Body of pancreas (tissue), 4 donors: ENCODE data around the gene FAM229A.
"Not testable (repeated sequence)": the region's sequence is repeated elsewhere in the genome, so short reads cannot be mapped to it uniquely, and the experiment has no call there.

Experiments
- POLR2A ChIP-seq, 3 donors: fragments of 450-650 bp; IDR thresholded peaks; one replicate each; pipeline ENCODE4 v1.6.1; 2016; ENCODE audit warnings: antibody characterized with exemption in 3 of 3, mild to moderate bottlenecking in 2 of 3
- TF ChIP-seq, protein P1 (sequence below), 7 experiments: fragments of 450-650 bp in 4 of 7; fragments of 200-600 bp in 3 of 7; sonication (generic) in 3 of 7; IDR thresholded peaks; one replicate each; pipeline ENCODE4 v1.5.1; 2016 to 2019; ENCODE audit warnings: antibody characterized with exemption in 7 of 7

DNA sequence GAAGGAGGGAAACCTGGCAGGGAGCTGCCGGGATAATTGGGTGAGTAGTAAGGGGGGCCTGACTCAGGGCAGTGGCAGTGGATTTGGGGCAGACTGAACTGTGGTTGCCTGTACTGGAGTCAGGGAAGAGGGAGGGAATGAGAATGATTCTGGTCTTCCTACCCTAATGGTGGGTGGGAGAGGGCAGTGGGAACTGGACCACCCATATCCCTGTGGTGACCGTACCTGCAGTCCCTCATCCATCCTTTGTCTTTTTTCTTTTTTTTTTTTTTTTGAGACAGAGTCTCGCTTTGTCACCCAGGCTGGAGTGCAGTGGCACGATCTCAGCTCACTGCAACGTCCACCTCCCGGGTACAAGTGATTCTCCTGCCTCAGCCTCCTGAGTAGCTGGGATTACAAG, 6.5 kb downstream of the FAM229A start:
- TF ChIP-seq, protein P1, sequence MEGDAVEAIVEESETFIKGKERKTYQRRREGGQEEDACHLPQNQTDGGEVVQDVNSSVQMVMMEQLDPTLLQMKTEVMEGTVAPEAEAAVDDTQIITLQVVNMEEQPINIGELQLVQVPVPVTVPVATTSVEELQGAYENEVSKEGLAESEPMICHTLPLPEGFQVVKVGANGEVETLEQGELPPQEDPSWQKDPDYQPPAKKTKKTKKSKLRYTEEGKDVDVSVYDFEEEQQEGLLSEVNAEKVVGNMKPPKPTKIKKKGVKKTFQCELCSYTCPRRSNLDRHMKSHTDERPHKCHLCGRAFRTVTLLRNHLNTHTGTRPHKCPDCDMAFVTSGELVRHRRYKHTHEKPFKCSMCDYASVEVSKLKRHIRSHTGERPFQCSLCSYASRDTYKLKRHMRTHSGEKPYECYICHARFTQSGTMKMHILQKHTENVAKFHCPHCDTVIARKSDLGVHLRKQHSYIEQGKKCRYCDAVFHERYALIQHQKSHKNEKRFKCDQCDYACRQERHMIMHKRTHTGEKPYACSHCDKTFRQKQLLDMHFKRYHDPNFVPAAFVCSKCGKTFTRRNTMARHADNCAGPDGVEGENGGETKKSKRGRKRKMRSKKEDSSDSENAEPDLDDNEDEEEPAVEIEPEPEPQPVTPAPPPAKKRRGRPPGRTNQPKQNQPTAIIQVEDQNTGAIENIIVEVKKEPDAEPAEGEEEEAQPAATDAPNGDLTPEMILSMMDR (IDR thresholded peaks at IDR 0.05): not testable (repeated sequence)
- not testable (repeated sequence) for TF ChIP-seq POLR2A (IDR thresholded peaks at IDR 0.05)
